HG02970 (cell line): ENCODE results near the gene WDR82.

Source experiments
- ATAC-seq: cut with Tn5 transposase; IDR thresholded peaks from one replicate; pipeline ENCODE4 v1.9.1; 2021; ENCODE audit warnings: mild to moderate bottlenecking, moderate library complexity, moderate number of reproducible peaks; ENCODE audit not compliant: unreplicated experiment, low FRiP score

The WDR82 gene

DNA sequence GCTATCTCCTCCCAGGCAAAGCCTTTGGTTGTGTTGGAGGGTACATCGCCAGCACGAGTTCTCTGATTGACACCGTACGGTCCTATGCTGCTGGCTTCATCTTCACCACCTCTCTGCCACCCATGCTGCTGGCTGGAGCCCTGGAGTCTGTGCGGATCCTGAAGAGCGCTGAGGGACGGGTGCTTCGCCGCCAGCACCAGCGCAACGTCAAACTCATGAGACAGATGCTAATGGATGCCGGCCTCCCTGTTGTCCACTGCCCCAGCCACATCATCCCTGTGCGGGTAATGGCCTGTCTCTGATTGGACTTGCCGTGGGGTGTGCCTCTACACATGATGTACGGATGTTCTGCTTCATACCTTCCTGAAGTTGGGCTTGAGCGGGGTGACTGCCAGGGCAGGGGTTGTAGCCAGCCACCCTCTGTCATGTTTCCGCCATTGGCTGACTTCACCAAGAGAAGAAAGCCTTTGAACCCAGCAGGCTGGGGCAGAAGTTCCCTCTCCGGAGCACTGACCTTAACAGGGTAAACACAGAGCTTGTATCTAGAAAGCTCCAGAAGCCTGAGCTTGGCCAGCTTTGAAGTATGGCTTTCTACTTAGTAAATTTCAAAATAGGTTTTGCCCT lies 67.1 kb downstream of the WDR82 start:
- no peak for ATAC-seq

DNA sequence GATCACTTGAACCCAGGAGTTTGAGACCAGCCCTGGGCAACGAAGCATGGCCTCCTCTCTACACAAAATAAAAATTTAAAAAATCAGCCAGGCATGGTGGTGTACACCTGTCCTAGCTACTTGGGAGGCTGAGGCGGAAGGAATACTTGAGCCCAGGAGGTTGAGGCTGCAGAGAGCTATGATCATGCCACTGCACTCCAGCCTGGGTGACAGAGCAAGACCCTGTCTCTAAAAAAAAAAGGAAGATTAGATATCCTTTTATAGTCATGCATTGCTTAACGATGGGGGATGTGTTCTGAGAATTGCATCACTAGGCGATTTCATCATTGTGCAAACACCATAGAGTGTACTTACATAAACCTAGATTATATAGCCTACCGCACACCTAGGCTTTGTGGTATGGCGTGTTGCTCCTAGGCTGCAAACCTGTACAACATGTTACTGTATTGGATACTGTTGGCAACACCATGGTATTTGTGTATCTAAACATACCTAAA lies 67.9 kb downstream of the WDR82 start:
- no peak for ATAC-seq

DNA sequence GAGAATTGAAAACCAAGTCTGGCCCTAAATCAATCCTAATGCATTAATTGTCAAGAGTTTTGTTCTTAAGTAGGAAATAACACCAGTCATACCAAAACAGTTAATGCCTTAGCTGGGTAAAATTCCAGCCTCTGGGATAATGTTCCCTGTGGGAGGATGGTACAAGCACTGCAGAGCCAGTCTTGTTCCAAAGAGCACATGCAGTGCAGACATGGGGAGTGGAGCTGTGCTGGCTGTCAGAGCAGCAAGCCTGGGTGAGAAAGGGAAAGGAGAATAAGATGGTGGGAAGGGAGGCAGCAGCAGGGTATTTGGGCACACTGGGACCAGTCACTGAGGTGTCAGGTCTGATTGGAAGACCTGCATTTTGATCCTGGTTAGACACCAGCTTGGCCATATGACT lies 68.4 kb downstream of the WDR82 start:
- no peak for ATAC-seq

DNA sequence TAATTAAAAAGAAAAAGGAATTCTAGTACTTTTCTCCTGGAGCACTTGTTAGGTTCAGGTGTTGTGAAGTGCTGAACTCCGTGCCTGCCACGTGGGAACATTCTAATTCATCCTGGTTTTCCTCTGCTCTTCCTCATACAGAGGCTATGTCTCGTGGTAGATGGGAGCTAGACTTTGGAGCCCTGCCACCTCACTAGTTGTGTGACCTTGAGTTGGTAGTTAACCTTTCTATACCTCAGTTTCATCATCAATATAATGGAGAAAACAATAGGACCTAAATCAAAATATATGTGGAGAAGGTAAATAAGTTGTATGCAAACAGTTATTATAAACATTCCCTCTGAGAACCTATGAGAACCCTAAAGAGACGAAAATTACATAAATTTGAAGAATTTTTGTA lies 69.9 kb downstream of the WDR82 start:
- no peak for ATAC-seq

DNA sequence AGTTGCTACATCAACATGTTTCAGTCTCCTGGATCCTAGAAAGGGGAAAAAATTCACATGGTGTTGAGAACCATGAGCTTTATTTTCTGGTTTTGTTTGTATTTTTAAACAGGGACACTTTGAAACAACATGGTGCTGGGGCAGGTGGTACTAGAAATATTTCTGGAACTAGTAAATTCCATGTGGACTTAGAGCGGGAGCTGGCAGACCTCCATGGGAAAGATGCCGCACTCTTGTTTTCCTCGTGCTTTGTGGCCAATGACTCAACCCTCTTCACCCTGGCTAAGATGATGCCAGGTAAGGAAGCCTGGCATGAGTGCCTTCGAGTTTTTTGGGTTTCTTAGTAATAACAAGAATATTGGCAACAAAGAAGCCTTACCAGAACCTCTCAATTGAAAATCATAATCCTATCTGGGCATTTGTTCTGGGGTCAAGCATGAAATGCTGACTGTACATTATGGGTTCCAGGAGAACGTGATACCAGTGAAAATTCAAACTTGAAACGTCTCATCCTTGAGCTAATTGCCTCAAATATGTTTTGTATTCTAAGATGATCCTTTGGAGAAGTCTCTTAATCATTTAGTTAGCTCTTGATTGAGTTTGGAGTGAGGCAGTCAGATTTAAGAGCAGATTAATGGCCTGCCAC lies 72.6 kb downstream of the WDR82 start:
- ATAC-seq: no peak
